ENCODE measurements around the gene MEOX2.

The MEOX2 gene

DNA sequence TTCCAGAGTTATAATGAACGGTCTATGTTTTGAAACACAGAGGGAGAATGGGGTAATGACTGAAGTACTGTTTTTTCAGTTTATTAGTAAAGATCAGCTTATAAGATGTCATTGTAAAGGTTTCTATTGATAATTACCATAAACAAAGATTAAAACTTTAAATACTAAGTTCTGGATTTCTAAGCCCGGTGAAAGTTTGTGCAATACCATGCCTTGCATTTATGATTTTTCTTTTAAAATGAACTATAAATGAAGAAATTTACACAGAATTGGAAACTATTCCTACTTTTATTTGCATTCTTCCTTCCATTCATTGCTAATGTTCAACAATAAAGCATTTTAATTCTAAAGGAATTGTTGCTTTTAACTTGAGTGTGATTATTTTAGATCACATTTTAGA lies 4.9 kb downstream of the MEOX2 start:
- DNase-seq: no peak

DNA sequence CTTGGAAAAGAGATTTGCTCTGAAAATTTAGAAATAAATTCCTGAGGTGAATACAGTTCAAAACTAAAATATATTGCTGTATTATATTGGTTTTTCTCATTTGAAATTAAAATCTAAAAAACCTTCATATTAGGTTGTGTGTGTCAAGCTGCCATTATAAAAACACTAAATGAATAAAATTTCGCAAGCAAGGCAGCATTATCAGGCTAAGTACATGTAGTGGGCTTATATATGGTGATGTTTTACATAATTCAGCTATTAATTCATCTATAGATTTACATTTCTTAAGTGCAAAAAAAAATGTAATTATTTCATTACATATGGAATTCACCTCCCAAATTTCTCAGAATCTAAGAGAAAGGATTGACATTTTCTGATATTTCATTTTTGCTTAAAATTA lies 5.3 kb downstream of the MEOX2 start:
- no peak for DNase-seq

DNA sequence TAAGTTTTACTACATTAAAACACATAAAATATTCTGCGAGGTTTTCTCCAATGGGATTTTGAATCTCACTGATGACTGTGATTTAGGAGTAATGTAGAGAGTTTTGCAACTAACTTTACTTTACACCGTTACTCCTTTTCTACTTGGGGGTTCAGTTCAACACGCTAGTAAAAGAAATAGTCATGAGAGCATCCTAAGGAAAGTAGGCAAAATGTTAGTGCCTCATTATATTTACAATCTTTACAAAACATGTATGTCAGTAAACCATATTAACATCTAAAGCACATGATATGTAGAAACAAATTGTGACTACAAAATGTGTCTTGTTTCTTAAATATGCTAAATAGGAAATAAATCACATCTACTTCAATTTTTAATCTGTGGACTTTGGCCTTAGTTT lies 6.0 kb downstream of the MEOX2 start:
- DNase-seq: no peak

DNA sequence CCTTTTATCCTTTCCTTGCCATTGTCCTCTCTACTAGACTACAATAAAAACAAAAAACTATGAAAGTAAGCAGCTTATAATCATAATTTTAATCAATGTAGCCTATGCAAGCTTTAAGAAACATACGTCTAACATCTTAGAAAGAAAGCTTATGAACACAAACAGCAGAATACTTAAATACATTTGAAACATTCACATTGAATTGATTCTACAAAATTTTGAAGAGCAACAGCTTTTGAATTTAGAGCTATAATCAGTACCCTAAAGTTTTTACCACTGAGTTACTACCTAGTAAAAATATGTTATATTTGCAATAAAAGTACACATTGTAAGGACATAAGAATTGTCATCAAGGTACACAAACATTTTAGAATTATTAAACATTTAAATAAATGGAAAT lies 7.2 kb downstream of the MEOX2 start:
- no peak for DNase-seq

DNA sequence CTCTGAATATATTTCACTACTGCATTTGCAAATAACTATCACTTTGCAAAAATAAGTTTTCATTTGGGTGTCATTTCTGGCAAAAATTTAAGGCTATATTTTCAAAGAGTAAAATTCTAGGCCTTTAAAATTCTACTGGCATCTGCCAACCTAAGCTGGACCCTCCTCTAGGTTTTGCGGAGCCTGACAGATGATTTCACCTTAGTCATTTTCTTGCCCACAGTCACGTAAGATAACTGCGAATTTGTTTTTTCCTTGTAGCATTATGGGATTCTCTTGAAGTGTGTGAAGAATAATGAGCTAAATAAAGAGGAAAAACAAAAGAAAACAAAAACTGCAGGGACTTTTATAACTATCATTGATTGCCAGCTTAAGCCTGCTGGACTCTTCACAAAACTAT lies 7.8 kb downstream of the MEOX2 start:
- no peak for DNase-seq

DNA sequence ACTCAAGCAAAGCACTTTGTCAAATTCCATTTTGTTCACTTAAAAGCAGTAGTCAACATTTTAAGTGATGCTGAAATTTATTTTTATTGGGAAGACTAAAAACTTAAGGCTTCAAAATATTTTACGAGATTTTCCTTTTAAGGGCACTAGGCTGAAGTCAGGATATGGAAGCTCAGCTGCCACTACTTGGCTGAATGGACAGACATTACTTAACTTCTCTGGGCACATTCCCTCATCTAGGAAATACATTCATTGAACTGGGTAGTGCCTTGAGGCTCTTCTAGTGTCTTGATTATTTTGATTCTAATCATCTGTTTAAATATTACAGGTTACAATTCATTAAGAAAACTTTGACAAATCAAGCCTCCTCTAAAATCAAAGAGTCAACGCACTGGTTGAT lies 11.1 kb downstream of the MEOX2 start:
- DNase-seq: no peak

DNA sequence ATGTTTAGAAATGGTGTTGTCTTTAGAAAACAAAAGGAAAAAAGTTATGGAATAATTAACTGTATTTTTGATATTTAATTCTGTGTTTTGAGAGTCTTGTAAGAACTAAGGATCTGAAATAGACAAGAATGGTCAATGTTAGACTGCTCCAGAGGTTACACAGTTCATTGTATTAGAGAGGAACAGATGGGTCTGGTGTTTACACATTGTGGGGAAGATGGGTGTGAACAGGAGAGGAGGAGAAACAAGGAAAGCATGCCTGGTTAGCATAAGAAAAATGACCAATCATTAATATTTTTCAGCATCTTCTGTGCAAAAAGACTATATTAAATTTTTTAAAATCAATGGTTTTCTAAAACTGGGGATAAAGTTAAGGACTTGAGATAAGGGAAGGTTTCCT lies 11.9 kb downstream of the MEOX2 start:
- DNase-seq: no peak

DNA sequence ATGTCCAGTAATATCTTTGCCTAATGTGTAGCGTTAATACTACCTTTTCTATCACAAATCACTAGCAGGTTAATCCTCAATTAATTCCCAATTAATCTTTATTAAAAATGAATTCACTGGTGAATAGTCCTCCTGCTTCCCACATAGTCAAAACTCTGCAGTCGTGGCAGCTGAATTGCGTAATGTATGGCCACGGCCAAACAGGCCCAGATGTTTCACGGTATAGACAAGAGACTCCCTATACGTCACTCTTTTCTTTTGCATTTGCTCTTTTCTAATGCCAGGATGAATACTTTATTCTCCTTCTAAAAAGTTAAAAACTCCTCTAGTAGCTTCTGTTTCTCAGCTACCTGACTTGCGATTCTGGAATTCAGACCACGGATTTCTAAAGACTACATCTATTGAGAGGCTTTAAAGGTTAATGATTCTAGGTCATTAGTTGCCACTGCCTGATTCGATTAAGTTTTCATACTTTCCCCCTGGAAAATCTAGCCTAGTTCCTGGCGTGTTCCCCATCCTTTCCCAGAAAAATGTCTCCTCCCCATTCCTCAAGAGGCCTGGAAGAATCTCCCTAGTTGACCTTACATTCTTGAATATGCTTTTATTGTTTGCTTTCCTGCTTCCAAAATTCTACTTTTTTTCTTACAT lies 16.9 kb downstream of the MEOX2 start:
- no peak for DNase-seq

DNA sequence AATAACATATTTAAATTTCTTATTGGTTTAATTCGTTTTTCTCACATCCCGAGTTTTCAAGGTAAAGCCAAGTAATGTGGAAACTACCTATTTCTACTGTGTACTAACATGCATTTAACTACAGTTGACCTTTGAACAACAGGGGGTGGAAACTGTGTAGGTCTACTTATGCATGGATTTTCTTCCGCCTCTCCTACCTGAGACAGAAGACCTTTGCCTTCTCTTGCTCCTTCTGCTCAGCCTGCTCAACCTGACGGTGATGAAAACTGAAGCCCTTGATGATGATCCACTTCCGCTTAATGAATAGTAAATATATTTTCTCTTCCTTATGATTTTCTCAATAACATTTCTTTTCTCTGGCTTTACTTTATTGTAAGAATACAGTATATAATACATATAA lies 18.5 kb downstream of the MEOX2 start:
- no peak for DNase-seq

DNA sequence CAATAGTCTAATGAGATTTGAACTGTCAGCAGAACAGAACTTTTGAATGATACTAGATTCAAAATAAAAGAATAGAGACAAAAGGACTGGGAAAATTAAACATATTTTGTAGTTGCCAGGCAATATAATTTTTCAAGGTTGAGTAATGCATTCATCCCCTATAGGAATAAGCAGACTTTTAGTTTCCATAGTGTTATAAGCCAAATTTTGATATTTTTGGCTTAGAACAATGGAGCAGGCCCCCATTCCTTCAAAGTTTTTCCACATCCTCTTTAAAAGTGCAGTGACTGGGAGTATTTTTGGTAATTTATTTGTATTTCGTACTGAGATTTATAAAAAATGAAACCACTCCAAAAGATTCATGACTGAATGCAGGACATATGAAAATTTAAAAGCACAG lies 24.0 kb downstream of the MEOX2 start:
- no peak for DNase-seq

DNA sequence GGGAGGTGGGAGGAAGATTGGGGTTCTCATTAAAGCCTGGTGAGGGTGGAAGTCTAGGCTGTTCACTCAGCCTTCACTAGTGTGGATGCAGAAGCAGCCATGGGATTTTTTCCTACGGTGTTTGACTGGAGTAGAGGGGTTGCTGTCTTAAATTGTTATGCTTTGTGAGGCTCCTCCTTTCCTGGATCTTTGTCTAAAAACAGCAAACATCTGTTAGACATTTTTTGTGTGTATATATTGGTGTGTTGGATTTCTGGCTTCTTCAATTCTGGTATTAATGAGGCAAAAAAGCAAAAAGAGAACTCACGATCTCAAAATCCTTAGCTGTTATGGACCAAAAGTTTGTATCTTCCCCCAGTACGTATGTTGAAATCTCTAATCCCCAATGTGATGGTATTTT lies 28.2 kb downstream of the MEOX2 start:
- no peak for DNase-seq

DNA sequence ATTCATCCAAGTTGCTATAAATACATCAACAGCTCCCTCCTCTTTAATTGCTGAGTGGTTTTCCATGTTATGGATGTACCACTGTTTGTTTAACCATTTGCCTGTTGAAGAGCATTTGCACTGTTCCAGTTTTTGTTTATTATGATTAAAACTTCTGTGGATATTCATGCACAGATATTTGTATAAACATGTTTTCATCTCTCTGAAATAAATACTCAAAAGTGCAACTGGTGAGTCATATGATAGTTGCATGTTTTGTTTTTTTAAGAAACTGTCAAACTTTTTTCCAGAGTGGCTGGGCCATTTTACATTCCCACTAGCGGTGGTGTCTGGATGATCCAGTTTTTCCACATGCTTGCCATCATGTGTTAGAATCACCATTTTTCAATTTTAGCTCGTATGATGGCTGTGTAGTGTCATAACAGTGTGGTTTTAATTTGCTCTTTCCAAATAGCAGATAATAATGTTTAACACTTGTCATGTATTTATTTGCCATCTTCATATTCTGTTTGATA lies 33.6 kb downstream of the MEOX2 start:
- DNase-seq: no peak

DNA sequence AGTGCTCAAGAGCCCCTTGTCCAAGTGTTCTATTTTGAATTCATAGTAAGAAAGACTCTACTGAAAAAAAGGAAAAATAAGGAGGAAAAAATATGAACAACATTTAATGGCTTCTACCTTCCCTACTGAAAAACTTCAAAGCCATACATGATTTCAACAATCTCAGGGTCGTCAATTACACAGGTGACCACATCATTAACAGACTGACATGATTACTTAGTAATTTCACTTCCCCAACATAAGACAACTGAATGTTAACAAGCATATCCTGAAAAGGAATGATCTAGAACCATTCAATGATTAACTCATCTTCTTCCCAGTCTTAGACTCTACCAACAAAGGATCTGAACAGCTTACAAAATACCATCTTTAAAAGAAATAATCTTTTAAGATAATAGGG lies 34.8 kb downstream of the MEOX2 start:
- no peak for DNase-seq

DNA sequence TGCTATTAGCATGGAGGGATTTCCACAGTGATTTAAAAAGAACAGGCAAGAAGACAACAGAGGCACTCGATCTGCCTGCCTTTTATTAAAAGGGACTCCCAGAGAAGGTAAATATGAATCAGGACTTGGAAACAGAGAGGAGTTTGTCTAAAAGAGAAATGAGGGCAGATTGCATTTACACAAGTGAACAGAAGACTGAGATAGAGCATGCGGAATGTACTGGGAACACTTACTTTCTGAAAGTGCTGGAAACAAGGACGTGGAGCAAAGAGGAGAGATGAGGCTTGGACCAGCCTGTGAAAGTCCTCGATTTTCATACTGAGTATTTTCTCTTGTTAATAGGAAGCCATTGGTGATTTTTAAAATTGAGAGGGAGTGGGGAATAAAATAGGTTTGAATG lies 35.7 kb downstream of the MEOX2 start:
- DNase-seq: no peak

DNA sequence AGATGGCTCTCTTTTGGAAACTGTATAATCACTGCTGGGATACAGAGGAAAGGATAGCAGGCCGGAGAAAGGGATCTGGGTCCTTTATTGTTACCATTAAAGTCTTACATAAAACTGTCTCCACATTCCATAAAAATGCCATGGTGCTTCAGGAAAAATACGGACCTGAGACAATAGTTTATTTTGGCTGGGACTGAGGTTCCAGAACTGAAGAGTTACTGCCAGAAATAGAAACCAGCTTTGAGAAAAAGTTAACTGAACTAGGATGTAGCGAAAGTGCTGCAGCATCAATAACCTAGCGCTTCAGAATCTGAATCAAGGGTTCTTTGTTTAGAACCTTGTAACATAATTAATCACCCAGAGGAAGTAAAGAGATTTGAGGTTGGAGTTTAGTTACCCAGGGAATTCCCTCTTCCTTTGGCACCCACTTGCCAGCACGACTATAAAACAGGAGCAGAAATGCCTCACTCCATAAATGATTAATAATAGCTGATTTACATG lies 38.0 kb downstream of the MEOX2 start:
- peak in 1 of 56 donors; percentile 5 for DNase-seq

DNA sequence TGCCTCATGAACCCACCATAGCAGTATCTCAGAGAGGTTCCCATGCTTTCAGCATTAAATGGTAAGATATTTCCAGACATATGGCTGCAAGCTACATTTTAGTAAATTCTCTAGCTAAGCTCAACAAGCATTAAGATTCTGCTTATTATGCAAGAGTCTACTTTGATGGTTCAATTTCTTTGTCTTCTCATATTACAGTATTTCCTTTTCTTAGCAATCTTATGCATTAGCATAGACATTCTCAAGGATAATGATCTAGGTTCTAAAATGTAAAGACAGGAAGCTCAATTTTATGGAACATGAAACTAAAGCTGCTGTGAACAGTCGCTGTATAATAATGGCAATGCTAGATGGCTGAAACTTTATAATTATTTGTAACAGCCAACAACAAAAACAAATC lies 39.2 kb downstream of the MEOX2 start:
- DNase-seq: no peak

DNA sequence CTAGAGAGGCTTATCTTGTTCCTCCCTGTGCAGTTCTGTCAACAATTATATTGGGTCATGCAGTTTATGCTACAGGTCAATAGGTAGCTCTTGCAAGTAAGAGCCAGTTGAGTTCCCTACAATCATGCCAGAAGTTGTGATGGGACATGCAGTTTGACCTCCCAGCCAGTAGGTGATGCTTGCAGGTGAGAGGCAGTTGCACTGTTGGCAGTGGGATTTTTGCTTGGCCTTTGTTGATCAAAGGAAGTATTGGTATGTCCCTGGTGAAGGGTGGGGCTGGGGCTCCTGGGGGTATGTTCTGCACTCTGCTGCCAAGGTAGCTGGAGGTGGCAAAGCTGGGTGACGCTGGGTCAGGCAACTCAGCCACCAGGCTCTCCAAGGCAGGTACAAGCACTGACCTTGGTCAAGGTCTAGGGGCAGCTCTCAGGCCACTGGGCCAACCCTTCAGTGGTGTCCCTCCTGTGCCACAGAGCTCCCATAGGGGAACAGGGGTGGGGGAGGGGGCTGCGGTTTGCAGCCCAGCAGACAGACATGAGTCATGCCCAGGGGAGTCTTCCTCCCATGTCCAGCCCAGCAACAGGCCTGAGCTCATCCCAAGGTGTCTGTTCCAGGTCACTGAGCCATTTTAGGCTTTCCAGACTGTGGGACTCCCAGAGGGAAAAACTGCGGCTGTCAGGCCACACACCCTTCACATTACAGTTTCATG lies 43.3 kb downstream of the MEOX2 start:
- no peak for DNase-seq

DNA sequence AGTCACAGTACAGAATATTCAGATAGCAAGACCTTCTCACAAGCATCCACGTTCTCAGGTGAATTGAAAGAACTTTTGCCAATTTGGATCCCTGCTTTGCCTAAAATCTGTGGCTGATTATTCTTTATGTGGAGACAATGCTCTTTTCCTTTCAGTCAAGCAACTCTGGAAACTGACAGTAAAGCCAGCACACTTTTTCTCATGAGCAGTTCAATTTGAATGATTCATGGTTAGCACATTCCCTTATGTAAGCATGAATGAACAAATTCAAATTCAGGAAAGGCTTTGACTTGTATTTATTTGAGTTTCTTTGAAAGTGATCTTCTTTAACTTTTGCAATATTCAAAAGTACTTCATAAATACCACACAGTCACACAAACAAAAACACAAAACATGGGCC lies 57.6 kb downstream of the MEOX2 start:
- DNase-seq: peak in 2 of 56 donors; percentile 1 to 7

DNA sequence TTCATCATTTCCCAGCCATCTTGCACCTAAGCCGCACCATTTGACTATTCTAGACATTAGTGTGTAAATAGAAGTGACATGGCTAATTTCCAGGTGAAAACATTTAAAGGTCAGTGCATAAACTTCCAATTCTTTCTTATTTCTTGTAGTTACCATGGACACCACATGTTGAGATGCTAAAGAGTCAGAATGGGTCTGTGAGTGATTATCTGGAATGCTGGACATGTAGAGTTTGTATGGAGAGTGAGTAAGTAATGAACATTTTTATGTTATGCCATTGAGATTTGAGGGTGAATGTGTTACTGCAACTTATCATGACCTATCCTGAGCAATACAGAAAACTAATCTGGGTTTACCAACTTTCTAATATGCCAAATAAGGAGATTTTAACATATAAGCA lies 60.4 kb downstream of the MEOX2 start:
- no peak for DNase-seq

DNA sequence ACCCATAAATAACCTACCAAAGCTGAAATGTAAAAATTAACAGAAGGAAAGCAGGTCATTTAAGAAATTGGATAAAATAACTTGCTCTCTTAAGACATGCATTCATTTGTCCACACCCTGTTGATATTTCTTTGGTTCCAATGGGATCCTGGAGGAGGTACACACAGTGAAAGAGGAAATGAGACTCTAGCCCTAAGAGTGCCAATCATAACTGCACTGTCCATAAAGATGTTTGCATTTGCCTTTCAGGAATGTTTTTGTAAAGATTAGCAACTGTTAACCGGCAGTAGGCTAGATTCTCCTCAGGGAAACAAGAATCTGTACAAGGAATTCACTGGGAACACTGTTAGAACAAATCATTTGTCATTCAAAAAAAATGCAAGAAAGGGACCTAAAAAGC lies 61.0 kb downstream of the MEOX2 start:
- no peak for DNase-seq

DNA sequence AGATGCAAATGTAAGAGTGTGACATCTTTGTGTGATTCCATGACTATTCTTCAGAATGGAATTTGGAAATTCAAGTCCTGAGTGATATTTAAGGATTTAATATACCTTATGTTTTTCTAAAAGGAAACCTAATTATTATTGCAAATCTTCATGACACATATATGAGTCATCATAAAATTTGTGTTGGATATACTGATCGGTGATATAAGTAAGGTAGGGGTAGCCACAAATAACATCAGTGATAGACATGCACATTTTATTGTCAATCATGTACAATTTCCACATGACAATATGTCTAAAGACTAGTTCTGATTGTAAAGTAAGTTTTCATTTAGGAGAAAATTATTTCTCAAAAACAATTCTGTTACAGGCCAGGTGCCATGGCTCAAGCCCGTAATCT lies 65.0 kb downstream of the MEOX2 start:
- DNase-seq: no peak

DNA sequence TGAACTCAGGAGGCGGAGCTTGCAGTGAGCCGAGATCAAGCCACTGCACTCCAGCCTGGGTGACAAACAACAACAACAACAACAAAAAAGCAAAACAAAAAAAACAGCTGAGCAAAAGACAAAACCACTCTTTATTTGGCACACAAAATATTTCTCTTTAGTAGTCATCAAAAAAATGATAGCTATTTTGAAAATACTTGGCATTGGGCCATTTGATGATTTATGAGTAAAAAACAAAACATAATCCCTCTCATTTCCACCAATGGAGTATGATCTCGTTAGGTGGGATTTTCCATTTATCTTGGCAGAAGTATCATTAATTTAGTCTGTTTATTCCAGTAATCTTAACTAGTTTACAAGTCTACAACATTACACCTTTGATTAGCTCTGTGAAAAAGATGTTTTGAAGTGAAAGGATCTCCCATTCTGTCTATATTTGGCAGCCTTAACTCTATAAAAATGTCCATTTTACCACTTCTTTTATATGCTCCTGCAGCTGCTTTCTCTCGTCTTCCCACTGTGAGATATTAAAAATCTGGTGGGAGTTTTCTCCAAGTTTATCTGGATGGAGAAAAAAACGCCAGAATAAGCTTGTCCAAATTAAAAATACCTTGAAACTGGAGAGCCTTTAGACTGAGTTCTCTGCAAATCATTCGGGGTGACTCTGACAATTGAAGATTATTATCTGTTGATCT lies 65.8 kb downstream of the MEOX2 start:
- DNase-seq: no peak

DNA sequence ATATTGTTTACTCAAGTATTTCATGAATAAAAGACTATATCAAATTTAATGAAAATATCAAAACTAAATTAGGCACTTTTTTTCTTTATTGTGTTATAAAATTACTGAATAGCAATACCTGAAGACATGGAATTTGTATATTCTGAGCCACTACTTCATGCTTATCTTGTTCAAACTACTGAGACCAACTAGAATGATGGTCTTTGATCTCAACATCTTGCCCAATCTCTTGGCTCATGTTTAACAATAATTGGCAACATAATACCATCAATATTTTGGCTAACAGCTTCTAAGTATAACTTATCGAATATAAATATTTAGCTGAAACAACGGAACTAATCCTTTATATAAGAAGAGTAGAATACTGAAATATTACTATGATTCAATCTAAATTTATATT lies 68.2 kb downstream of the MEOX2 start:
- DNase-seq: no peak

Data from nucleus accumbens (tissue), 56 donors.